ENCODE measurements around the gene APOA4. TPM values are rescaled to one million over a fixed set of nuclear protein-coding genes. Genes with fewer than 3 reads are reported as not detected.

The APOA4 gene
- polyA plus RNA-seq, 3 donors, result not detected

GRCh38 chr11:116856423-116856822 is 33.3 kb upstream of the APOA4 start:
- Histone ChIP-seq H3K4me2 (replicated peaks; ENCODE audit: extremely low read depth, low read length, poor library complexity, severe bottlenecking) (no peak overlapping the region), H3K4me1 (ENCODE audit: control insufficient read depth in 1 of 2, insufficient read depth in 2 of 2, low read length in 2 of 2) (peaks cover 32 to 42% of the 10 kb centered on the region in 2 donors), H3K9ac (ENCODE audit: insufficient read depth, low read length, poor library complexity, severe bottlenecking) (no peak overlapping the region), H3K9me3 (replicated peaks in 1 of 2; ENCODE audit: control insufficient read depth in 1 of 2, insufficient read depth in 1 of 2, low read length in 2 of 2) (no peaks in the 10 kb centered on the region), H3K27ac (ENCODE audit: low read depth in 1 of 2, low read length in 2 of 2) (no peak overlapping the region), H3K36me3 (replicated peaks in 1 of 2; ENCODE audit: control insufficient read depth in 1 of 2, insufficient read depth in 2 of 2, low read length in 2 of 2) (peaks cover 53 to 67% of the 10 kb centered on the region in 2 donors), H3K4me3 (replicated peaks in 1 of 3; ENCODE audit: low read depth in 2 of 3, low read length in 3 of 3) (no peak overlapping the region), H3K27me3 (ENCODE audit: control insufficient read depth in 2 of 2, insufficient read depth in 2 of 2, low read length in 2 of 2) (no peaks in the 10 kb centered on the region), H3K79me2 (ENCODE audit: insufficient read depth, low read length) (peaks cover 7% of the 10 kb centered on the region), H2AFZ (ENCODE audit: insufficient read depth, low read depth, low read length, poor library complexity, severe bottlenecking) (no peak overlapping the region), H4K20me1 (ENCODE audit: insufficient read depth, low read length) (peaks cover 43% of the 10 kb centered on the region)
- Mint-ChIP-seq H3K36me3 (peaks cover 65 to 80% of the 10 kb centered on the region in 2 donors), H3K4me1 (peaks cover 38% of the 10 kb centered on the region), H3K27me3 (ENCODE audit: low read depth in 3 of 3) (no peaks in the 10 kb centered on the region), H3K27ac (peak overlapping the region in 2 of 7 donors; percentile 65 to 66), H3K4me3 (no peak overlapping the region), H3K9me3 (no peaks in the 10 kb centered on the region)
- 100% methylated on average over 2 of the region's 5 CpGs for WGBS (ENCODE audit: insufficient coverage)
- no peak for DNase-seq
- no peak for TF ChIP-seq CTCF (IDR thresholded peaks at IDR 0.05)
- intact Hi-C loops (cut with micrococcal nuclease), result no loop called here

- Histone ChIP-seq H3K27ac (ENCODE audit: low read depth in 1 of 2, low read length in 2 of 2) (peak overlapping the region in 1 of 2 donors; percentile 54), H2AFZ (ENCODE audit: insufficient read depth, low read depth, low read length, poor library complexity, severe bottlenecking) (no peak overlapping the region), H3K4me2 (replicated peaks; ENCODE audit: extremely low read depth, low read length, poor library complexity, severe bottlenecking) (no peak overlapping the region), H3K9ac (ENCODE audit: insufficient read depth, low read length, poor library complexity, severe bottlenecking) (no peak overlapping the region), H3K79me2 (ENCODE audit: insufficient read depth, low read length) (peaks cover 7% of the 10 kb centered on the region), H3K9me3 (replicated peaks in 1 of 2; ENCODE audit: control insufficient read depth in 1 of 2, insufficient read depth in 1 of 2, low read length in 2 of 2) (no peaks in the 10 kb centered on the region), H3K27me3 (ENCODE audit: control insufficient read depth in 2 of 2, insufficient read depth in 2 of 2, low read length in 2 of 2) (no peaks in the 10 kb centered on the region), H3K36me3 (replicated peaks in 1 of 2; ENCODE audit: control insufficient read depth in 1 of 2, insufficient read depth in 2 of 2, low read length in 2 of 2) (peaks cover 43 to 57% of the 10 kb centered on the region in 2 donors), H3K4me1 (ENCODE audit: control insufficient read depth in 1 of 2, insufficient read depth in 2 of 2, low read length in 2 of 2) (peaks cover 35 to 52% of the 10 kb centered on the region in 2 donors), H3K4me3 (replicated peaks in 1 of 3; ENCODE audit: low read depth in 2 of 3, low read length in 3 of 3) (no peak overlapping the region), H4K20me1 (ENCODE audit: insufficient read depth, low read length) (peaks cover 43% of the 10 kb centered on the region)
- intact Hi-C loops (cut with micrococcal nuclease), result no loop called here
- WGBS (ENCODE audit: insufficient coverage), result 36% methylated on average over 5 of the region's 7 CpGs
- Mint-ChIP-seq H3K4me1 (peaks cover 42% of the 10 kb centered on the region), H3K9me3 (no peaks in the 10 kb centered on the region), H3K4me3 (no peak overlapping the region), H3K27me3 (ENCODE audit: low read depth in 3 of 3) (no peaks in the 10 kb centered on the region), H3K36me3 (peaks cover 61 to 77% of the 10 kb centered on the region in 2 donors), H3K27ac (peak overlapping the region in 4 of 7 donors; percentile 0 to 75 (median 33))
- no peak for DNase-seq
- no peak for TF ChIP-seq CTCF (IDR thresholded peaks at IDR 0.05)
These were observed 32.3 kb upstream of the APOA4 start for GRCh38 chr11:116855413-116855812.

Measured in CD14-positive monocyte (primary cell).